HG03558 (cell line): ENCODE data around the gene ESRRA.

Experiments used
- ATAC-seq: cut with Tn5 transposase; IDR thresholded peaks from one replicate; pipeline ENCODE4 v1.9.1; 2021; ENCODE audit warnings: moderate number of reproducible peaks; ENCODE audit not compliant: unreplicated experiment; ENCODE audit errors: extremely low read depth

ESRRA gene

DNA sequence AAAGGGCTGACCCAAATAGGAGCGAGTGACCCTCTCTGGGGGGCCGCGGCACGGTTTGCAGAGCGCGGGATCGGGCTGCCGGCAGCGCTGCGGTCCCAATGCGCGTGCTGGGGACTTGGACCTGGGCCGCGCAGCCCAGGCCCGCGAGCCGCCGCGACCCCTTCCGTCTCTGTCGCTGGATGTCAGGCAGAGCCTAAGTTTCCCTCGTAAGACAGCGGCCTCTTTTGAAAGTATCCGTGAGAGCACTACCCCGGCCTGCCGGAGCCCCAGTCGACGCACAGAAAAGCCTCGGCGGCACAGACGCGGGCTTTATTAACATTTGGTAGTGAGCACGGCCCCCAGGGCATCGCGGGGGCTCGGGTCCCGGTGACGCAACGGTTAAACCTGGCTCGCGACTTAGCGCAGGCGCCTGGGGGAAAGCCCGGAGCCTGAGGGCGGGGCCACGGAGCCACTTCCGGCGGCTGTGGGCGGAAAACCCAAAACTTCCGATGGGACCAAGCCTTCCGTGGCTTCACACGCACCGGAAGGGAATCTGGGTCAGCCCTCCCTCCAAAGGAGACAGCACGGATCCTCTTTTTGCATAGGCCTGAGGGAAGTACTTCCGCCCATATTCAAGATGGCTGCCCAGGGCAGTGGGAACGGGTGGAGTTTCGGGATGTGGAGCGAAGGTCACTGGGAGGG is 35.6 kb upstream of the ESRRA start:
- ATAC-seq = peak; percentile 34

- ATAC-seq = no peak
These were observed 30.1 kb upstream of the ESRRA start for GRCh38 chr11:64275031-64275800.

DNA sequence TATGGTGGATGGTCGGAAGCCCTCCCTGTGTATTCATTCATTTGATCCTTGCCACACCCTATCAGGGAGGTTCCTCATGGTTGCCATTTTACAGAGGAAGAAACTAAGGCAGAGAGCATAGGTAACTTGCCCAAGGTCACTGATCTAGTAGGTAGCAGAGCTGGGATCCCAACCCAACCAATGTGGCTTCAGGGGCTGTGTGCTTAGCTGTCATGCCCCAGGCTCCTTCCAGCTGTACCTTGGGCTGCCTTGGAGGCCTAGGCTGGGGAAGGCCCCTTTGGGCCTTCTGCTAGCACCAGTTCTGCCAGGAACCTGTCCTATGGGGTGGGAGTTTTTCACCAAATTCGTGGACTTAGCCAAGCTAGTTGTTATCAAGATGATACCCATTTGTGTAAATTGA is 29.5 kb upstream of the ESRRA start:
- no peak for ATAC-seq

- no peak for ATAC-seq
These were observed 28.5 kb upstream of the ESRRA start for GRCh38 chr11:64276653-64277431.

DNA sequence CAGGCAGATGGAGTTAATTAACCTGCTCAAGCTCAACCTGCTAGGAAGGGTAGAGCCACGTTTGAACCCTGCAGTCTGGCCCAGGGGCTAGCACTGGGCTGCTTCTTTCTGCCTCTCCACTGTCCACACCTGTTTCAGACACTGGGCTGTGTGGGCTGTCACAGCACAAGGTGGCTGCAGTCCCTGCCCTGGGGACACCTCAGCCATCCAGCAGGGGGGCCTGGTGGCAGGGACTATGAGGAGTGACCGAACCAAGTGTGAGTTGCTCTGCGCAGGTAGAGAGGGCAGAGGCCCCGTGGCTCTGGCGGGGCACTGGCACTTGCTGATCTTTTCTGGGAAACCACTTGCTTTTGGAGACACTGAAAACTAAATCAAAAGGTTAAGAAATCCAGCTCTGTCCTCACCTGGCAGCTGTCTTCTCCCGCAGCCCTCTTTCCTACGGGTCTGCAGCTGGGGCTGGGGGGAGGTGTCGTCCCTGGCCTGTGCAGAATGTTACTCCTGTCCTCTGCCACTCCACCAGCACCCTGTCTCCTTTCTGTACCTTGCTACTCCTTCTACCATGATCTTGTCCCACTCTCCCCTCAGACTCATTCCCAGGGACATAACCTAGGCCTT is 26.6 kb upstream of the ESRRA start:
- ATAC-seq = no peak

- ATAC-seq = no peak
These were observed 23.2 kb upstream of the ESRRA start for GRCh38 chr11:64281957-64282770.

DNA sequence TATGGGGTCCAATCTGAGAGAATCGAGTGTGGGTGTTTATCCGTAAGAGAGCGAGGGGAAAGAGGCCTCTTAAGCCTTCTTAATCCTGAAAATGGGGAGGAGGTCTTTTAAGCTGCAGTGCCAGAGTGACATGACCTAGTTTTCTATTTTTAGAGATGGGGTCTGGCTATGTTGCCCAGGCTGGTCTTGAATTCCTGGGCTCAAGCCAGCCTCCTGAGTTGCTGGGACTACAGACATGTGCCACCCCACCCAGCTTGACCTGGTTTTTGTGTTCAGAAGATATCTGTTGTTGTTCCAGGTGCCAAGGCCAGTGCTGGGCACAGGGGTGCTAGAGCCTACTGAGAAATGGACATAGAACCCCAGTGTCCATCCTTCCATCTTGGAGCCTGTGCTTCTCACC is 22.2 kb upstream of the ESRRA start:
- no peak for ATAC-seq

DNA sequence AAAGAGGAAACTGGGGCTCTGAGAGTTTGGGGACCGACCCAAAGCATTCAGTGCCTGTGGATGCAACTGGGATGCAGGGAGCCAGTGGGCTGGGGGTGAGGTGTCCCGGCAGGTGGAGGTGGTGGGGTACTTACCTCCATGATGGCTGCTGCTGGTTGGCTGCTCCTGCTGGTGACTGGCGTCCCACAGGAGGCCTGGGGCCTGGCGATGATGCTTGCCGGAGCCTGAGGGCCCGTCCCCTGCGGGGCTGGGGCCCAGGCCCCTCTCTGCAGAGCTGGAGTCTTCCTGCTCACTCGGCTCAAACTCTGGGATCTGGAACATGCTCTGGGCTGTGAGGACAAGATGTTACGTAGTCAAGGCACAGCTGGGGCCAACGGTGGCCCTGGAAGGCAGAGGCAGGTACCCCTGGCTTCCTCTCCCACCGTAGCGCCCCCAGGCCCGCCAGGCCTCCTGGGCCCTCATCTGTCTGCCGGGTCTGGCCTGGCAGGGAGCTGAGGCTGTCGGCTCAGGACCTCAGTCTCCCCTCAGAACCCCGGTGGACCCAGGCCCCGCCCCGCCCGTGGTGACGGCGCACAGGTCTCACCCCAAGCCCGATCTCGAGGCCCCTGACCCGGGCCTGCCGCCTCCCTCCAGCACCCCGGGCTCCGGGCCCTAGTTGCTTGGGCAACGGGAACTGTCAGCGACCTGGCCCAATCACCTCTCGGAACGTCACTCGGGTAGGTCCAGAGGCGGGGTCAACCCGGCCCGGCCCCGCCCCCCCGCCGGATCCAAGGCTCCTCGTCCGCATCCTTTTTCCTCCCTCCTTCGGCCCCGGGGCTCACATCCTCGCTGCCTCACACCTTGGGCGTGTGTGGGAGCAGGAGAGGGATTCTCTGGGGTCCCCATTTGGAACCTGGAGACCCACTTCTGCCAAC is 21.0 kb upstream of the ESRRA start, which contains the start of gene BAD:
Gene BAD, minus strand, starts transcription at position 618 of the 914 bp plus-strand sequence. Its CDS starts 297 bp downstream, at position 321.
- ATAC-seq = peak; percentile 40

DNA sequence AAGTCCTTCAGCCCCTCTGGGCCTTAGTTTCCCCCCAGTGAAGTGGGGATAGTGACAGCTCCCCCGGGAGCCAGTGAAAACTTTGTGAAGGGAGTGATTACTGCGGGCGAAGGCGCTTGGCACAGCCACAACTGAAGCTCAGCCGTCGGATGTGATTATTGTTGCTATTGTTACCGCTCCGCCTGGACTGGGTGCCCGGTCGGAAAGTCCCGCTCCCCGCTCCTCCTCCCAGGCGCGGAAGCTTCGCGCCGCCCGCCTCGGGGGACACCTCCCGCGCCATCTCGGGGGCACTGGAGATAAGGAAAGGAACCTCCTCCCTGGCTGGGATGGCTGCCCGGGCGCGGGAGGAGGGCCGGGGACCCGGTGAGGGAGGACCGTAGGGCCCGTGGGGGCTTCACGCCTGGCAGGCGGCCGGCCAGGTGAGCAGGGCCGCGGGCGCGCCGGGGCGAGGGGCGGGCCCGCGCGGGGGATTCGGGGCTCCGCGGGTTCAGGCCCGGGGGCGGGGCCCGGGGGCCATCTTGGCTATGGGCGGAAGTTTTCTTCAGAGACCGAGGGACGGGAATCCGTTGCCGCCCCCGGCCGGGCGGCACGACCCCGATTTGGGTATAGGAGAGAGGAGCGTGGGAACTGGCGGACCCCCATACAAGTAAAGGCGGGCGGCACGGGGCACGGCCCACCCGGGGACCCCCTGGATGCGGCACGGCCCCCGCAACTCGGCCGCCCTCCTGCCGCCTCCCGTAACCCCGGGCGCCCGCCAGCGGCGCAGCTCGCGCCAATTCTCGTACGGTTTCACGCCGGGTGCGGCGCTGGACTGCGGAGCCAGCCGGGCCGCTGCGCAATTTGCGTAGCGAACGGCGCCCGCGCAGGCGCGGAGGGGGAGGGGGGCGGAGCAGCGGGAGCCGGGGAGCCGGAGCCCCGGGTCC is 20.1 kb upstream of the ESRRA start, which contains the start of gene GPR137:
Gene GPR137, plus strand, starts transcription at position 887 of the 923 bp plus-strand sequence. CDS start 677 bp downstream, outside the sequence.
- peak; percentile 33 for ATAC-seq

GRCh38 chr11:64285885-64286800 is 19.2 kb upstream of the ESRRA start:
- ATAC-seq = no peak

- no peak for ATAC-seq
These were observed 18.5 kb upstream of the ESRRA start for GRCh38 chr11:64286801-64287159.

- ATAC-seq = no peak
These were observed 17.5 kb upstream of the ESRRA start for GRCh38 chr11:64287676-64288352.

- ATAC-seq = no peak
These were observed 17.0 kb upstream of the ESRRA start for GRCh38 chr11:64288353-64288750.

DNA sequence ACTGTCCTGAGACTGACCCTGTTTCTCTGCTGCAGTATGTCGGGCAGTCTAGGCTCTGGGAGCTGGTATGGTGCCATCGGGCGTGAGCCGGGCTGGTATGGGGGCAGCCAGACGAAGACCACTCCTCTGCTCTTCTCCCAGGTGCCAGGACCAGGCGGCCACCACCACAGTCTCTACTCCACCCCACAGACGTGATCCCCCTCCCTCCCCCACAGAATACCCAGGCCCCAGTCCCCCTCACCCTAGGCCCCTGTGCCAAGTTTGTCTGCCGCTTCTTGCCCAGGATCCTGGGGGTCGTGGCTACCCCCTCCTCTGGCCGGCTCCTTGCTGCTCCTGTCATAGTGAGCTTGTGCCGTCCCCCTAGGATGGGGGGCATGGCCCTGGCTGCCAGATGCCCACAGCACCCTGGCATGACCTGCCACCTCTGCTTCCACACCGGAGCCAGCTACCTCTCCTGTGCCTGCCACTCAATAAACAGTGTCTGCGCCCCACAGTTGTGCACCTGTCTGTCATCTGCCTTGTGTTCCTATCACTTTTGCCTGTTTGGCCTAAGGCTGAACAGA is 16.2 kb upstream of the ESRRA start:
- ATAC-seq = no peak

- no peak for ATAC-seq
These were observed 14.7 kb upstream of the ESRRA start for GRCh38 chr11:64290352-64291261.
